ENCODE results near the gene KCND3. TPM values are rescaled to one million over a fixed set of nuclear protein-coding genes. Genes with fewer than 3 reads are reported as not detected.

KCND3 gene
- total and polyA plus RNA-seq, 4 donors, result 1.1 to 25.3 (median 12.4) TPM

DNA sequence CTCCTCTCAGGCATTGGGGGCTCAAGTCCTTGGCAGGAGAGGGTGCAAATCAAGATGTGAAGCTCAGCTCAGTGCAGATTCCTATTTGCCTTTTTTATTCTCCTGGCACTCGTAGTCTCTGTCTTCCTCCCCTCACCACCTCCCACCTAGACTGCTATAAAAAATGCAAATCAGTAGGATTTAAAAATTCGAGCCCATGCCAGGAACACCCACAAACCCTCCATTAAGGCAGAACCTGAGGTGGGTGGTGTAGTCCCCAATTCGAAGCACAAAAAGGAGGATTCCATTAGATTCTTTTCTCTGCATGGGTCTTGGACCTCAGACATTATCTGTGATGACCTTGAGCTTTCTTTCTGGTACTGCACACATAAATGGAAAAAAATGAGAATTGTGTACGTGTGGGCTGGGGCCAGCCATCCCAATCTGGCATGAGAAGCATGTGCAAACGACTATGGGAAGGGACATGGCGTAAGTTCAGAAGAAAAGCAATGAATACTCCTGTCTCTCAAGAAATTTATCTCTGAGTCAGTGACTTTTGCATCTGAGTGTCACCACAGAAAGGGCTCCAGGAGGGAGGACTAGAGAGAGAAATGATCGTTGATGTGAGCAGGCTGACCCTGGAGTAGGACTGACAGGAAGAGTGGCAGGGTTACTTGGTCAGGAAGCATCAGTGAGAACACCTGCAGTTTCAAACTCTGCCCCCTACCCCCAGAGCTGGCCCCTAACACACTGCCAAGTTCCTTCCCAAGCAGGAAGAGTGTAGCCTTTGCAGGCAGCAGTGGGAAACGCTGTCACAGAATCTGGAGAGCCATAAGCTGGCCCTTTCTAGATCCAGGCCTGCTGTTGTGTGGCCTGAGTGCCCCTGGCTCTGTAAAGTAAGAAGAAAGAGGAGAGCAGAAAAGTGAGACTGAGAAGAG is 252.0 kb downstream of the KCND3 start:
- Histone ChIP-seq H3K36me3 (ENCODE audit: control insufficient read depth in 1 of 2, insufficient read depth in 2 of 2, low read length in 1 of 2) (no peaks in the 10 kb centered on the region), H3K4me1 (ENCODE audit: control insufficient read depth in 1 of 2, insufficient read depth in 2 of 2, low read length in 2 of 2) (no peaks in the 10 kb centered on the region), H3K9me3 (ENCODE audit: control insufficient read depth, low read length) (no peaks in the 10 kb centered on the region), H3K27ac (ENCODE audit: low read depth in 1 of 2, low read length in 2 of 2) (no peak overlapping the region), H3K27me3 (ENCODE audit: control insufficient read depth in 1 of 2, insufficient read depth in 2 of 2, low read length in 1 of 2) (no peaks in the 10 kb centered on the region), H3K4me3 (ENCODE audit: low read length in 2 of 2) (no peak overlapping the region)
- DNase-seq, result no peak
- 63% methylated on average over 8 of the region's 8 CpGs for WGBS, 2 donors
- intact Hi-C loops (cut with DNase I), result loop anchor here in 1 of 2 donors (1.0 kb wide), 1 partner anchor 116 kb away; no protein-coding TSS in a partner anchor
- ATAC-seq (ENCODE audit: low FRiP score), result no peak

DNA sequence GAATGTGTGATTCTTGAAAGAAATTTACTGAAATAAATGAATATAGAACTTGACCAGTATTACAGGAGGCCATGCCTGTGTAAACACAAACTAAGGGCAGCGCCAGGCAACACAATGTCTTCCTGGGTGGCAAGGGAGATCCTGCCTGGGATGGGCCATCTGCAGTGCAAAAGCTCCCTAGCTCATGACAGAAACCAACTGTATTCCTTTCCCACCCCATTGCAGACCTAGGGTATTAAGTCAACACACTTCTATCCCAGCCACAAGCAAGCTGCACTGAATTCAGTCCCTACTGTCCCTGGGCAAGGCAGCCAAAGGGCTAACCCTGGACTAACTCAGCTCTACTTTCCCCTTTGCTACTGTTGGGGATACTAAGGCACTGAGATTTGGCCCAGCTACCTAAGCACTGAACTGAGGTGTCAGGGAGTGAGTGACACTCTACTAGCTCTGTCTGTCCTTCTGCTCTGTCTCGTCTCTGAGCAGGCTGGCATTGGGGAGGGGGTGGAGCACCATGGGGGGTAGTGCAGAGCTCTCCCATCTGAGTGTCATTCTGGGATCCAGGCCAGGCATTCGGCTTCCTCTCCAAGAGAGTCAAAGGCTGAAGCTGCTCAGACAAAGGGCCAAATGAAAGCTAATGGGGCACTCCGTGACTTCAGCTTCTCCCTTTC is 252.8 kb downstream of the KCND3 start:
- DNase-seq (peak in 1 of 2 donors; percentile 60), ATAC-seq (ENCODE audit: low FRiP score) (no peak)
- intact Hi-C loops (cut with DNase I), result no loop called here
- H3K4me1 ChIP-seq (ENCODE audit: control insufficient read depth in 1 of 2, insufficient read depth in 2 of 2, low read length in 2 of 2), result no peaks in the 10 kb centered on the region
- H3K36me3 ChIP-seq (ENCODE audit: control insufficient read depth in 1 of 2, insufficient read depth in 2 of 2, low read length in 1 of 2), result no peaks in the 10 kb centered on the region
- no peak overlapping the region for H3K27ac ChIP-seq (ENCODE audit: low read depth in 1 of 2, low read length in 2 of 2)
- no peak overlapping the region for H3K4me3 ChIP-seq (ENCODE audit: low read length in 2 of 2)
- H3K27me3 ChIP-seq (ENCODE audit: control insufficient read depth in 1 of 2, insufficient read depth in 2 of 2, low read length in 1 of 2), result no peaks in the 10 kb centered on the region
- WGBS, 2 donors, result 57 to 71% methylated on average over 4 of the region's 4 CpGs
- no peaks in the 10 kb centered on the region for H3K9me3 ChIP-seq (ENCODE audit: control insufficient read depth, low read length)

DNA sequence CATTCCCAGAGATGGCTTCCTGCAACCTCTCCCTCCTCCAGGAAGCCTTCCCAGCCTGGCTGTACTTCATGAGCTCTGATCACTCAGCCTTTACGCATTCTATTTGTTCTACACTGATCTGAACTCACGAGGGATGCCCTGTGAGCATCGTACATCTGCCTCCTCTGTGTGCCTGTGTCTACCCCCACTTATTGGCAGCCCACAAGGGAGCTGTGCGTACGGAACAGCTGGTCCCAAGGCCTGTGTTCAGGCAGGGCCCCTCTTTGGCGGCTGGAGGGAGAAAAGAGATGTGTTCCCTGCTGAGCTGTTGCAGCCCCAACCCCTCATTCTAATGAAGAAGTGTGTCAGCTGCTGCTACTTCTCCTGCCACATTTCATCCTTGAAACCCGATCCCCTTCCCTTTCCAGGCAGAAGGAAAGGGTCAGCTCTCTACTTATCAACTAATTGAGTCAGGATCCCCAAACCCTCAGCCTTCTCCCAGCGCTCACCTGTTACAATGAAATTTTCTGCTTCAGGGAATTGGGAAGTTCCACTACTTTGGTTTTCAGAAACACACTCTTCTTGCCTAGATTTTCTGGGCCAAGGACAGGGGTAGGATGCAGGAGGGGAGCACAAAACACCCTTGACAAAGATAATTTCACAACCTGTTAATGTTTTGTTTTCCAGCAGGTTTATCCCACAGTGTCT is 253.5 kb downstream of the KCND3 start:
- DNase-seq, result no peak
- Histone ChIP-seq H3K36me3 (ENCODE audit: control insufficient read depth in 1 of 2, insufficient read depth in 2 of 2, low read length in 1 of 2) (no peaks in the 10 kb centered on the region), H3K4me3 (ENCODE audit: low read length in 2 of 2) (no peak overlapping the region), H3K4me1 (ENCODE audit: control insufficient read depth in 1 of 2, insufficient read depth in 2 of 2, low read length in 2 of 2) (no peaks in the 10 kb centered on the region), H3K9me3 (ENCODE audit: control insufficient read depth, low read length) (no peaks in the 10 kb centered on the region), H3K27ac (ENCODE audit: low read depth in 1 of 2, low read length in 2 of 2) (no peak overlapping the region), H3K27me3 (ENCODE audit: control insufficient read depth in 1 of 2, insufficient read depth in 2 of 2, low read length in 1 of 2) (no peaks in the 10 kb centered on the region)
- 95% methylated on average over 8 of the region's 8 CpGs for WGBS, 2 donors
- intact Hi-C loops (cut with DNase I), result no loop called here
- no peak for ATAC-seq (ENCODE audit: low FRiP score)

DNA sequence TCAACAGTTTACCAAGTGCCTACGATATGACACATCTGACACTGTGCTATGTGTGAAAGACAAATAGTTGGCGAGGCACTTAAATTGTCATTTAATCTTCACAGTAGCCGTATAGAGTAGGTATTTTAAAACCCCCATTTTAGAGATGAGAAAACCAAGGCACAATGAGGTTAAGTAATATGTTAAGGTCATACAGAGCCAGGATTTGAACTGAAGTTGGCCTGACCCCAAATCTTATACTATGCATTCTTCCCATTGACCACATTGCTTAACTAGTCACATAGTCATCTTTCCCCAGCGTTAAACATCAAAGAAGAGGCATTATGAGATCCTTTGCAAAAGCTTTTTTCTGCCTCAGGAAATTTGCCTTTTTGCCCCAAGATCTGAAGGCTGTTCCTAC is 254.1 kb downstream of the KCND3 start:
- 92 to 94% methylated on average over 4 of the region's 4 CpGs for WGBS, 2 donors
- intact Hi-C loops (cut with DNase I), result no loop called here
- no peaks in the 10 kb centered on the region for H3K27me3 ChIP-seq (ENCODE audit: control insufficient read depth in 1 of 2, insufficient read depth in 2 of 2, low read length in 1 of 2)

DNA sequence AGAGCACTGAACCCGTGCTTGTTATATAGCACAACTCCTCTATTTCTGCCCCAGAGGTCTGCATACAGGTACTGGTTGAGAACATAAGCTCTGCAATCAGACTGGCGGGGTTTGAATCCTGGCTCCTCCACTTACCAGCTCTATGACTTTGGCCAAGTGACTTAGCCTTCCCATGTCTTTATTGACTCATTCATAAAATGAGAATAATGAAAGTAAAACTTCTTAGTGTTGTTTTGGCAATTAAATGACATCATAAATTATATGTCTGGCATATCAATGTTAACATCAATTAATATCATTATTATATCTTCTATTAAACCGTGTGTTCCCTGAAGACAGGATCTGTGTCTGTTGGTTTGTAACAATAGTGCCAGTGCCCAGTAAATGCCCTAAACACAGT is 254.6 kb downstream of the KCND3 start:
- Histone ChIP-seq H3K27ac (ENCODE audit: low read depth in 1 of 2, low read length in 2 of 2) (no peak overlapping the region), H3K36me3 (ENCODE audit: control insufficient read depth in 1 of 2, insufficient read depth in 2 of 2, low read length in 1 of 2) (no peaks in the 10 kb centered on the region), H3K27me3 (ENCODE audit: control insufficient read depth in 1 of 2, insufficient read depth in 2 of 2, low read length in 1 of 2) (no peaks in the 10 kb centered on the region), H3K4me1 (ENCODE audit: control insufficient read depth in 1 of 2, insufficient read depth in 2 of 2, low read length in 2 of 2) (no peaks in the 10 kb centered on the region), H3K4me3 (ENCODE audit: low read length in 2 of 2) (no peak overlapping the region), H3K9me3 (ENCODE audit: control insufficient read depth, low read length) (no peaks in the 10 kb centered on the region)
- DNase-seq (no peak), ATAC-seq (ENCODE audit: low FRiP score) (no peak)
- intact Hi-C loops (cut with DNase I), result no loop called here
- WGBS, 2 donors, result 91 to 96% methylated on average over 3 of the region's 3 CpGs

More for the DNA sequence above, 254.1 kb downstream of the KCND3 start:
- ATAC-seq (ENCODE audit: low FRiP score) (no peak), DNase-seq (no peak)
- H3K36me3 ChIP-seq (ENCODE audit: control insufficient read depth in 1 of 2, insufficient read depth in 2 of 2, low read length in 1 of 2), result no peaks in the 10 kb centered on the region
- no peaks in the 10 kb centered on the region for H3K9me3 ChIP-seq (ENCODE audit: control insufficient read depth, low read length)
- H3K4me1 ChIP-seq (ENCODE audit: control insufficient read depth in 1 of 2, insufficient read depth in 2 of 2, low read length in 2 of 2), result no peaks in the 10 kb centered on the region
- H3K4me3 ChIP-seq (ENCODE audit: low read length in 2 of 2), result no peak overlapping the region
- no peak overlapping the region for H3K27ac ChIP-seq (ENCODE audit: low read depth in 1 of 2, low read length in 2 of 2)

DNA sequence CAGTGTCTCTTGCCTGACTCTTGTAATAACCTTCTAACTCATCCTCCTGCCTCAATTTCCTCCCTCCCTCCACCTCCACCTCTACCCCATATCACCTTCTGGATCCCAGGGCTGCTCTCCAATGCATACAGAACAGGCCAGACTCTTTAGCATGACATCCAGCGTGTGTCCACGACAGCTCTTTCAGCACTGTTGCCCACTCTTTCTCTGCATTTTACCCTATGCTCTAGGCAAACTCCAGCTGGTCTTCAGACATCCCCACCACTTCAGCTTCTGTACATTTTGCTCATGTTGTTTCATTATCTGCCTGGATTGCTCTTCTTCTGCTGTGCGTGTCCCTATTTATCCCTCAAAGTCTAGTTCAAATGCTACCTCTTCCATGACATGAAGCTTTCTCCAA is 255.0 kb downstream of the KCND3 start:
- Histone ChIP-seq H3K9me3 (ENCODE audit: control insufficient read depth, low read length) (no peaks in the 10 kb centered on the region), H3K4me1 (ENCODE audit: control insufficient read depth in 1 of 2, insufficient read depth in 2 of 2, low read length in 2 of 2) (no peaks in the 10 kb centered on the region), H3K27me3 (ENCODE audit: control insufficient read depth in 1 of 2, insufficient read depth in 2 of 2, low read length in 1 of 2) (no peaks in the 10 kb centered on the region), H3K36me3 (ENCODE audit: control insufficient read depth in 1 of 2, insufficient read depth in 2 of 2, low read length in 1 of 2) (no peaks in the 10 kb centered on the region), H3K27ac (ENCODE audit: low read depth in 1 of 2, low read length in 2 of 2) (no peak overlapping the region), H3K4me3 (ENCODE audit: low read length in 2 of 2) (no peak overlapping the region)
- WGBS, 2 donors, result 93 to 95% methylated on average over 3 of the region's 3 CpGs
- intact Hi-C loops (cut with DNase I), result no loop called here
- ATAC-seq (ENCODE audit: low FRiP score), result no peak
- no peak for DNase-seq

DNA sequence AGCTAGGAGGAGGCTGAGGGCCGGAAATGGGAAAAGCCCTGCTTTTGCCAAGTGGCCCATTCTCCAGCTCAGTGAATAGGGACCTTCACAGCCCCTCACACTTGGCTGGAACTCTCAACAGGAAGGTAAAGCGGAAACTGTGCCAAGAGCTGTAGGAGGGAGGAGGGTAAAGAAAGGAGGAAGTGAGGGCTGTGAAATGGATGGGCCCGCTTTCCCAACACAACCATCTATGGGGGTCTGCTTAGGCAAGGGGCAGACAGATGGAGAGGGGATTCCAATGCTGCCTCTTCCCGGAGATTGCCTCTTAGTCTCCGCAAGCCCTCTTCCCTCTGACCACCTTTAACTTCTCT is 255.5 kb downstream of the KCND3 start:
- Histone ChIP-seq H3K4me1 (ENCODE audit: control insufficient read depth in 1 of 2, insufficient read depth in 2 of 2, low read length in 2 of 2) (no peaks in the 10 kb centered on the region), H3K9me3 (ENCODE audit: control insufficient read depth, low read length) (no peaks in the 10 kb centered on the region), H3K36me3 (ENCODE audit: control insufficient read depth in 1 of 2, insufficient read depth in 2 of 2, low read length in 1 of 2) (no peaks in the 10 kb centered on the region), H3K27ac (ENCODE audit: low read depth in 1 of 2, low read length in 2 of 2) (no peak overlapping the region), H3K27me3 (ENCODE audit: control insufficient read depth in 1 of 2, insufficient read depth in 2 of 2, low read length in 1 of 2) (no peaks in the 10 kb centered on the region), H3K4me3 (ENCODE audit: low read length in 2 of 2) (no peak overlapping the region)
- 86 to 89% methylated on average over 5 of the region's 5 CpGs for WGBS, 2 donors
- ATAC-seq (ENCODE audit: low FRiP score) (no peak), DNase-seq (no peak)
- intact Hi-C loops (cut with DNase I), result no loop called here

DNA sequence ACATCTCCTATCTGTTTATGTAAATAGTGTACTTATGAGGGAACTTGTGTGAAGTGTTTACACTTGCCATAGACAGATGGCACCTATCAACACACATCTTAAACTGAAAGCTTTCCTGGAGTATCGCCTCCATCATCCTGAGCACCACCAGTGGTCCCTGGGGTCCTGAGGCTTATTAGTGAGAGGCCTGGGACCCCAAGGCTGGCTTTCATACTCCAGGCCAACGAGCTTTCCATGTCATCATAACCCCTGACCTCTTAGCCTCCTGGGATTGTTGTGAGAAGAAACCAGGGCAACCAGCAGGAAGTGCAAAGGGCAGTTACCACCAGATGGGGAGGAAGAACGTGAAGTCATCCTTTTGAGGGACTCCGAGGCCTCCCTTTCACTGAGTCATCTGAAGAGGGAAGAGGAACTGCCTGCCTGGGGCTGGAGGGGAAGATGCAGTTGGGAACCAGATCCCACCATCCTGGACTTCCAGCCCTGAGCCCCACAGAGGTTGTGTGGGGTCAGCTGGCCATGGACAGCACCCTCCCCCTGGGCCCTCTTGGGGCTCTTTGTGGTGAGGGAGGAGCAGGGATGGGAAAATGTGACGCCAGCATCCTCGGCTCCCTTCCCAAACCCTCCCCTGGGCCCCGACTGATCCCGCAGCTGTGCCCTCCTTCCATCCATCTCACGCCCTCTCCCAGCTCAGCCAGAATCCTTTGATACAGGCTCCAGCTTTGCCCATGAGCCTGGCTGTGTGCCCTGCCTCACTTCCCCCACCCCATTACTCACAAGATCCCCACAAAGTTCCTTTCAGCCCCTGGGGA is 256.1 kb downstream of the KCND3 start:
- Histone ChIP-seq H3K9me3 (ENCODE audit: control insufficient read depth, low read length) (no peaks in the 10 kb centered on the region), H3K27me3 (ENCODE audit: control insufficient read depth in 1 of 2, insufficient read depth in 2 of 2, low read length in 1 of 2) (no peaks in the 10 kb centered on the region), H3K36me3 (ENCODE audit: control insufficient read depth in 1 of 2, insufficient read depth in 2 of 2, low read length in 1 of 2) (no peaks in the 10 kb centered on the region), H3K27ac (ENCODE audit: low read depth in 1 of 2, low read length in 2 of 2) (no peak overlapping the region), H3K4me1 (ENCODE audit: control insufficient read depth in 1 of 2, insufficient read depth in 2 of 2, low read length in 2 of 2) (no peaks in the 10 kb centered on the region), H3K4me3 (ENCODE audit: low read length in 2 of 2) (no peak overlapping the region)
- intact Hi-C loops (cut with DNase I), result no loop called here
- DNase-seq, result peak; percentile 73 to 77
- ATAC-seq (ENCODE audit: low FRiP score), result peak; percentile 42
- 69 to 72% methylated on average over 9 of the region's 9 CpGs for WGBS, 2 donors

Data from aorta (tissue), 5 donors.